Ecto neural progenitor cell (in vitro differentiated cells): Measurements from ENCODE around the gene ADAM22.

Experiments used
- DNase-seq: peaks from one replicate; pipeline ENCODE4 v3.0.0-alpha.2; 2018; ENCODE audit warnings: low spot score

The ADAM22 gene

GRCh38 chr7:88040694-88041093 lies 106.6 kb downstream of the ADAM22 start:
- DNase-seq = no peak

GRCh38 chr7:88041583-88041982 lies 107.5 kb downstream of the ADAM22 start:
- DNase-seq = no peak

GRCh38 chr7:88042157-88042556 lies 108.1 kb downstream of the ADAM22 start:
- no peak for DNase-seq

- no peak for DNase-seq
Measured at GRCh38 chr7:88042803-88043202, 108.8 kb downstream of the ADAM22 start.

- no peak for DNase-seq
Measured at GRCh38 chr7:88044069-88044468, 110.0 kb downstream of the ADAM22 start.

- DNase-seq = no peak
Measured at GRCh38 chr7:88046839-88047573, 113.0 kb downstream of the ADAM22 start.

- no peak for DNase-seq
Measured at GRCh38 chr7:88057655-88058054, 123.6 kb downstream of the ADAM22 start.

GRCh38 chr7:88062238-88062637 lies 128.2 kb downstream of the ADAM22 start:
- no peak for DNase-seq

GRCh38 chr7:88069093-88069492 lies 135.0 kb downstream of the ADAM22 start:
- no peak for DNase-seq

- DNase-seq = no peak
Measured at GRCh38 chr7:88071994-88072714, 138.1 kb downstream of the ADAM22 start.

GRCh38 chr7:88072715-88073055 lies 138.6 kb downstream of the ADAM22 start:
- no peak for DNase-seq

- DNase-seq = no peak
Measured at GRCh38 chr7:88073626-88074025, 139.6 kb downstream of the ADAM22 start.

- DNase-seq = no peak
Measured at GRCh38 chr7:88075216-88075615, 141.2 kb downstream of the ADAM22 start.

- DNase-seq = no peak
Measured at GRCh38 chr7:88083883-88084282, 149.8 kb downstream of the ADAM22 start.

- no peak for DNase-seq
Measured at GRCh38 chr7:88089561-88089960, 155.5 kb downstream of the ADAM22 start.

- no peak for DNase-seq
Measured at GRCh38 chr7:88090240-88090639, 156.2 kb downstream of the ADAM22 start.

GRCh38 chr7:88090671-88091070 lies 156.6 kb downstream of the ADAM22 start:
- DNase-seq = no peak

- DNase-seq = no peak
Measured at GRCh38 chr7:88091988-88092675, 158.1 kb downstream of the ADAM22 start.

- DNase-seq = no peak
Measured at GRCh38 chr7:88092676-88092999, 158.6 kb downstream of the ADAM22 start.

GRCh38 chr7:88101769-88102168 lies 167.7 kb downstream of the ADAM22 start:
- DNase-seq = no peak

GRCh38 chr7:88102675-88103074 lies 168.6 kb downstream of the ADAM22 start:
- no peak for DNase-seq

- no peak for DNase-seq
Measured at GRCh38 chr7:88104732-88105131, 170.7 kb downstream of the ADAM22 start.

- no peak for DNase-seq
Measured at GRCh38 chr7:88105231-88105630, 171.2 kb downstream of the ADAM22 start.
